Left lung (tissue), 10 donors: Measurements from ENCODE around the gene GOLT1A. TPM values are rescaled to one million over a fixed set of nuclear protein-coding genes. Genes with fewer than 3 reads are reported as not detected.
A peak's percentile ranks its signal among the peaks of the same experiment; 100 is the strongest.

Experiments
- ATAC-seq: fragments of 200-7000 bp; cut with Tn5 transposase; one replicate; pipeline ENCODE4 v1.9.1; 2020; ENCODE audit warnings: moderate library complexity
- DNase-seq, 4 donors: peaks; one replicate each; pipeline ENCODE4 v3.0.0-alpha.2; 2013 to 2020
- H3K27ac ChIP-seq, 2 donors: fragments of 200-600 bp; sonication (generic) in 1 of 2; one replicate each; pipeline versions ENCODE4 v1.5.0 to v1.8.0; 2020 to 2021
- H3K27me3 ChIP-seq, 2 donors: fragments of 200-600 bp; sonication (generic) in 1 of 2; one replicate each; pipeline versions ENCODE4 v1.5.0 to v1.8.0; 2020 to 2021
- H3K36me3 ChIP-seq, 2 donors: fragments of 200-600 bp; sonication (generic) in 1 of 2; one replicate each; pipeline versions ENCODE4 v1.5.0 to v1.8.0; 2020 to 2021
- H3K4me1 ChIP-seq, 2 donors: fragments of 200-600 bp; one replicate each; pipeline ENCODE4 v1.8.0; 2021
- H3K4me3 ChIP-seq, 2 donors: fragments of 200-600 bp; sonication (generic) in 1 of 2; one replicate each; pipeline versions ENCODE4 v1.5.0 to v1.8.0; 2020 to 2021; ENCODE audit warnings: mild to moderate bottlenecking in 1 of 2
- H3K9me3 ChIP-seq, 2 donors: fragments of 200-600 bp; sonication (generic) in 1 of 2; one replicate each; pipeline versions ENCODE4 v1.5.0 to v1.8.0; 2020 to 2021
- CTCF ChIP-seq, 2 donors: fragments of 200-600 bp; sonication (generic) in 1 of 2; IDR thresholded peaks; one replicate each; pipeline versions ENCODE4 v1.5.0 to v1.8.0; 2021; ENCODE audit warnings: antibody characterized with exemption in 2 of 2
- intact Hi-C, 2 donors: fragments of 100-400 bp; cut with DNase I; formaldehyde crosslinking; loops; one replicate each; pipeline versions ENCODE4 v1.11.2 to v1.14.2; 2022
- polyA plus RNA-seq, 6 donors: library from polyadenylated mRNA; unstranded; fragments of 120-200 nt; gene quantifications; one replicate each; pipeline ENCODE4 v1.2.1, GENCODE V29; 2013; ENCODE audit not compliant: insufficient read length in 6 of 6
- total RNA-seq, 2 donors: library from RNA; stranded (reverse); fragmentation: NEBNext Ultra II Directional; extraction: Animal tissue kit (Norgen Biotek cat#: 25700); gene quantifications; one replicate each; pipeline ENCODE4 v1.2.1, GENCODE V29; 2021
- donor health status: DM: no; HTN: yes; CAD: no.
- donor health status: DM: no; HTN: no; CAD: no.

The GOLT1A gene
- total and polyA plus RNA-seq, 8 donors: 4.4 to 22.6 (median 9.2) TPM

GRCh38 chr1:204177133-204177532, 36.7 kb downstream of the GOLT1A start:
- TF ChIP-seq CTCF (IDR thresholded peaks at IDR 0.05): no peak
- no peaks in the 10 kb centered on the region for H3K9me3 ChIP-seq
- intact Hi-C loops: no loop called here

GRCh38 chr1:204176049-204176448, 37.7 kb downstream of the GOLT1A start:
- no peak for TF ChIP-seq CTCF (IDR thresholded peaks at IDR 0.05)
- H3K36me3 ChIP-seq: no peaks in the 10 kb centered on the region
- ATAC-seq (no peak), DNase-seq (no peak)
- intact Hi-C loops: no loop called here
- H3K27me3 ChIP-seq: peaks cover 0 to 6% of the 10 kb centered on the region in 2 donors
- no peaks in the 10 kb centered on the region for H3K9me3 ChIP-seq
- no peak overlapping the region for H3K27ac ChIP-seq
- no peak overlapping the region for H3K4me3 ChIP-seq
- H3K4me1 ChIP-seq: no peaks in the 10 kb centered on the region

More at GRCh38 chr1:204177133-204177532, 36.7 kb downstream of the GOLT1A start:
- no peak overlapping the region for H3K4me3 ChIP-seq
- no peaks in the 10 kb centered on the region for H3K36me3 ChIP-seq
- ATAC-seq (no peak), DNase-seq (no peak)
- H3K27ac ChIP-seq: no peak overlapping the region
- no peaks in the 10 kb centered on the region for H3K4me1 ChIP-seq
- H3K27me3 ChIP-seq: peaks cover 0 to 6% of the 10 kb centered on the region in 2 donors

DNA sequence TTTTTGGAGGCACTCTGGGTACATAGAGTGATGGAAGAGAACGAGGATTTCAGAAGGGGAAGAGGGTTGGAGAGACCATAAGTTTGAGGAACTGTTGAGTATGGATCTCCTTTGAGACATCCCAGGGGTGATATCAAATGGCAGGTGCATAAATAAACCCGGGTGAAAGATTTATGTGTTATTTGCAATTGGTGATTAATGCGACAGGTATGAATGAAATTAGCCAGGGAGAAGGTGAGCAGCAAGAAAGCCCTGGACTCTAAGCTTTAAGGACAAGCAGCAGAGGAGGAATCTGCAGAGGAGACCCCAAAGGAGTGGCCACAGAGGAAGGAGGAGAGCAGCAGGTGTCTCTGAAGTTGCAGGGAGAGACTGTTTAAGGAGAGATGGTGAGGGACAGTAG, 38.8 kb downstream of the GOLT1A start:
- Histone ChIP-seq H3K27me3 (peaks cover 0 to 6% of the 10 kb centered on the region in 2 donors), H3K9me3 (peaks cover 0 to 10% of the 10 kb centered on the region in 2 donors), H3K27ac (no peak overlapping the region), H3K36me3 (no peaks in the 10 kb centered on the region), H3K4me3 (no peak overlapping the region), H3K4me1 (no peaks in the 10 kb centered on the region)
- DNase-seq: no peak
- no peak for TF ChIP-seq CTCF (IDR thresholded peaks at IDR 0.05)
- ATAC-seq: no peak
- intact Hi-C loops: no loop called here

DNA sequence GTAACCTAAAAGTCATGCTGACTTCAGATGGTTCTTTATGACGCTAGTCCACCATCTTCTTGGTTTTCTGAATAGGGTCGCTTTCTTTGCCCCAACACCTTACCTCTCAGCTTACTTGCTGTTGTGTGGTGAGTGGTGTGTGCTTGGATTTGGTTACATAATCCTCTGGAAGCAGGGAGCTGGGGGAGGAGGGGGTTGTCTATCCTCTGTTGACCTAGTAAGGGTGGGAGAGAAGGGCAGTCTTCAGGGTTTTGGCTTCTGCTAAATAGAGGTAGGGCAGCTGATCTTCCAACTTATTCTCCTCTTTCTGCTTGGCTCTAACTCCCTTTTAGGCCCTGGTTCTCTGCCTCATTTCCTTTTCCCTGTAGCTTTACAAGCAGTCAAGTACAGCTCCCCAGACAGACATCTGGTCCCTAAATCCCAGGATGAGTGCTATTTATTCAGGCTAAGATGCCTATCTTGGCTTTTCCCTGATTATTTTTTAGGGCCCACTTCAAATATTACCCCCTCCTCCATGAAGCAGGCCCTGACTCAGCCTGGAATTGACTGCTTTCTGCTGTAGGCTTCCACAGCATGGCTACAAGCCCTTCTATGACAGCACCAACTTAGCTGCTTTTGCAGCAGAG, 41.3 kb downstream of the GOLT1A start:
- H3K27ac ChIP-seq: no peak overlapping the region
- no peak for TF ChIP-seq CTCF (IDR thresholded peaks at IDR 0.05)
- H3K4me3 ChIP-seq: no peak overlapping the region
- peaks cover 0 to 27% of the 10 kb centered on the region in 2 donors for H3K9me3 ChIP-seq
- DNase-seq: no peak
- ATAC-seq: no peak
- H3K27me3 ChIP-seq: no peaks in the 10 kb centered on the region
- intact Hi-C loops: no loop called here
- H3K36me3 ChIP-seq: no peaks in the 10 kb centered on the region
- no peaks in the 10 kb centered on the region for H3K4me1 ChIP-seq

DNA sequence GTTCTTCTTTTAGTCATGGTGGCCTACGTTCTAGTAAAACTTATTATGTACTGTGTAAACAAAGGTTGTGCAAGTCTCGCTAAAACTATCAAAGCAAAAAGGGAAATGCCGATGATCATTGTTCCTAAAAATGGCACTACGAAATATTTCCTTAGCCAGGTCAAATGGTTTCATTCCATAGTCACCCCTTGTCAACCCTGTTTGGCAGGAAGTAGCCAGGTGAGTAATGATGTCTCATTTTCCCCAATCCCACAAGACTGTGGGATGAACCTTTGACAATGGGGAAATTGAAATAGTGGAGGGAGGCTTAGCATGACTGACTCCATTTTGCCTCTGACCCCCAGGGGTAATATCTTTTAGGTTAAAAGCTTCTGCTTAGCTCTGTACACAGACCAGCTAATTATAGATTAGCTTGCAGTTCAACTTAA, 42.0 kb downstream of the GOLT1A start:
- DNase-seq (no peak), ATAC-seq (peak; percentile 83)
- H3K27ac ChIP-seq: no peak overlapping the region
- H3K9me3 ChIP-seq: peaks cover 0 to 27% of the 10 kb centered on the region in 2 donors
- no peak overlapping the region for H3K4me3 ChIP-seq
- no peaks in the 10 kb centered on the region for H3K4me1 ChIP-seq
- H3K27me3 ChIP-seq: no peaks in the 10 kb centered on the region
- intact Hi-C loops: no loop called here
- no peaks in the 10 kb centered on the region for H3K36me3 ChIP-seq
- no peak for TF ChIP-seq CTCF (IDR thresholded peaks at IDR 0.05)
